Activated naive CD4-positive, alpha-beta T cell treated with anti-CD3 and anti-CD28 coated beads, Interleukin-2, amount 50 U/mL, for 16 hours (primary cell): ENCODE measurements around the gene NR5A2.

ENCODE experiments used
- DNase-seq: peaks from one replicate; pipeline ENCODE4 v3.0.0-alpha.2; 2020

The NR5A2 gene

GRCh38 chr1:200075522-200075921, 48.0 kb downstream of the NR5A2 start:
- no peak for DNase-seq

- DNase-seq, result no peak
Measured at GRCh38 chr1:200075938-200076546, 48.5 kb downstream of the NR5A2 start.

GRCh38 chr1:200079232-200079940, 51.9 kb downstream of the NR5A2 start:
- DNase-seq, result no peak

- no peak for DNase-seq
Measured at GRCh38 chr1:200081151-200081968, 53.9 kb downstream of the NR5A2 start.

- DNase-seq, result no peak
Measured at GRCh38 chr1:200081969-200082245, 54.4 kb downstream of the NR5A2 start.

- DNase-seq, result no peak
Measured at GRCh38 chr1:200082329-200082728, 54.8 kb downstream of the NR5A2 start.

- DNase-seq, result no peak
Measured at GRCh38 chr1:200090252-200091159, 63.0 kb downstream of the NR5A2 start.

- DNase-seq, result no peak
Measured at GRCh38 chr1:200095057-200095577, 67.6 kb downstream of the NR5A2 start.

- DNase-seq, result no peak
Measured at GRCh38 chr1:200096774-200097173, 69.3 kb downstream of the NR5A2 start.

- no peak for DNase-seq
Measured at GRCh38 chr1:200099040-200099439, 71.5 kb downstream of the NR5A2 start.

- DNase-seq, result no peak
Measured at GRCh38 chr1:200103966-200104583, 76.6 kb downstream of the NR5A2 start.

- DNase-seq, result no peak
Measured at GRCh38 chr1:200107004-200107470, 79.5 kb downstream of the NR5A2 start.

GRCh38 chr1:200108659-200109058, 81.1 kb downstream of the NR5A2 start:
- DNase-seq, result no peak

- DNase-seq, result no peak
Measured at GRCh38 chr1:200112290-200112689, 84.8 kb downstream of the NR5A2 start.

- no peak for DNase-seq
Measured at GRCh38 chr1:200115532-200115931, 88.0 kb downstream of the NR5A2 start.

- no peak for DNase-seq
Measured at GRCh38 chr1:200116324-200116723, 88.8 kb downstream of the NR5A2 start.

- no peak for DNase-seq
Measured at GRCh38 chr1:200118779-200119505, 91.4 kb downstream of the NR5A2 start.

- no peak for DNase-seq
Measured at GRCh38 chr1:200121421-200121820, 93.9 kb downstream of the NR5A2 start.

GRCh38 chr1:200124309-200124708, 96.8 kb downstream of the NR5A2 start:
- no peak for DNase-seq

GRCh38 chr1:200128081-200128480, 100.6 kb downstream of the NR5A2 start:
- DNase-seq, result no peak
